ENCODE data around the gene SLC35F4. TPM values are rescaled to one million over a fixed set of nuclear protein-coding genes. Genes with fewer than 3 reads are reported as not detected.

The SLC35F4 gene
- total and polyA plus RNA-seq, 2 donors (not counting 3 experiments of a cell fraction or from before 2014, with no cell fraction given), result not detected

DNA sequence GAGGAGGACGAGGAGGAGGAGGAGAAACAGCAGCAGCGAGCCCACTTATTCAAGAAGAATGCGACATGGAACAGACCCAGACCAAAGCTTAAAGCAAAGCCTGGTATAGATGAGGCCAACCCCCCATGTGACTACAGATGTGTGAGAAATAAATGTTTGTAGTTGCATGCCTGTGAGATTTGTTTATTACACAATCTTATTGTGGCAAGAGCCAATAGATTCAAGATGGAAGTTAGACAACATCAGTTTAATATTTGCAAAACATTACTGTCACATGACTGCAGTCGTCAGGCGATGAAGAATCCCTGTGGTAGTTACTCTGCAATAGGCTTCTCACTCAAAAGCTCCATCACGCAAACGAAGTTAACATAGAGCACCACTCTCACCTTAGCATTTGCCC is 17.2 kb upstream of the SLC35F4 start:
- intact Hi-C loops (cut with micrococcal nuclease), result no loop called here
- CTCF ChIA-PET, result interaction anchor here (0.9 to 2.5 kb wide), 3 partner anchors 11 to 195 kb away, joined by 3 to 17 read pairs (median 3); no protein-coding TSS in a partner anchor
- DNase-seq (ENCODE audit: low read depth, low spot score) (no peak), FAIRE-seq (no peak)
- no TSS peak for BruUV-seq (replicated peaks)
- H3K79me2 ChIP-seq (ENCODE audit: control insufficient read depth, insufficient read depth, low read length), result no peaks in the 10 kb centered on the region
- no peaks in the 10 kb centered on the region for H3K27me3 ChIP-seq (ENCODE audit: control insufficient read depth in 2 of 2, insufficient read depth in 2 of 2, low read length in 2 of 2)
- no peaks in the 10 kb centered on the region for H3K9me3 ChIP-seq (replicated peaks; ENCODE audit: control insufficient read depth, insufficient read depth, low read length)
- H3K9ac ChIP-seq (replicated peaks; ENCODE audit: extremely low read depth, insufficient read depth, low read length), result no peak overlapping the region
- H3K4me3 ChIP-seq (replicated peaks in 1 of 3; ENCODE audit: insufficient read depth in 1 of 3, low read depth in 1 of 3, low read length in 3 of 3), result no peak overlapping the region
- no peaks in the 10 kb centered on the region for H3K36me3 ChIP-seq (ENCODE audit: control insufficient read depth in 2 of 2, extremely low read depth in 1 of 2, insufficient read depth in 2 of 2, low read length in 2 of 2)
- no peaks in the 10 kb centered on the region for H3K4me1 ChIP-seq (ENCODE audit: control insufficient read depth, extremely low read depth, insufficient read depth, low read length)
- POLR2A ChIA-PET, result no interaction called here
- H2AFZ ChIP-seq (ENCODE audit: low read depth, low read length), result no peak overlapping the region
- no peak for TF ChIP-seq POLR2A (IDR thresholded peaks at IDR 0.05; ENCODE audit: low read depth, low read length)
- TF ChIP-seq EZH2 (IDR thresholded peaks at IDR 0.05; ENCODE audit: borderline replicate concordance, low read depth, low read length, severe bottlenecking), result no peak
- TF ChIP-seq POLR2AphosphoS5 (IDR thresholded peaks at IDR 0.05; ENCODE audit: insufficient read depth, low read depth, low read length), result no peak
- no peak for TF ChIP-seq CTCF (IDR thresholded peaks at IDR 0.05; ENCODE audit: extremely low read depth in 1 of 2, insufficient read depth in 1 of 2, low read depth in 1 of 2, low read length in 2 of 2)
- TF ChIP-seq FOS (IDR thresholded peaks at IDR 0.05; ENCODE audit: borderline replicate concordance, insufficient read depth, low read length), result no peak
- TF ChIP-seq MYC (IDR thresholded peaks at IDR 0.05; ENCODE audit: low read depth, low read length), result no peak
- TF ChIP-seq MAX (IDR thresholded peaks at IDR 0.05; ENCODE audit: insufficient read depth, insufficient read length), result no peak
- no peak for TF ChIP-seq GATA2 (IDR thresholded peaks at IDR 0.05; ENCODE audit: insufficient read depth, insufficient read length, low read depth, low read length)
- TF ChIP-seq JUN (IDR thresholded peaks at IDR 0.05; ENCODE audit: borderline replicate concordance, insufficient read depth, insufficient read length, low read depth), result no peak
- no peaks in the 10 kb centered on the region for H3K9me1 ChIP-seq (replicated peaks; ENCODE audit: control insufficient read depth, extremely low read depth, insufficient read depth, low read length)
- dilution Hi-C loops (cut with MboI; ENCODE audit: extremely low pct_ligation_motif_present, low sequenced_read_pairs), result no loop called here
- H4K20me1 ChIP-seq (replicated peaks; ENCODE audit: control insufficient read depth, extremely low read depth, insufficient read depth, low read length), result no peaks in the 10 kb centered on the region
- H3K4me2 ChIP-seq (ENCODE audit: insufficient read depth, low read length), result no peak overlapping the region
- no peak overlapping the region for H3K27ac ChIP-seq (ENCODE audit: insufficient read depth, low read depth, low read length)

Data from endothelial cell of umbilical vein (primary cell).